NCI-H1092 treated with DMSO at 0.1 percent for 48 hours (cell line): ENCODE measurements around the gene RAF1.
"Not testable (repeated sequence)": the region's sequence is repeated elsewhere in the genome, so short reads cannot be mapped to it uniquely, and the experiment has no call there.

ENCODE experiments used
- DNase-seq: peaks from one replicate; lab custom pipeline; 2025; lab: John Stamatoyannopoulos, UW

The RAF1 gene

GRCh38 chr3:12638105-12638504 lies 25.8 kb downstream of the RAF1 start:
- DNase-seq, result no peak

GRCh38 chr3:12633108-12633507 lies 30.8 kb downstream of the RAF1 start:
- DNase-seq, result no peak

- DNase-seq, result no peak
Measured at GRCh38 chr3:12632523-12632922, 31.4 kb downstream of the RAF1 start.

- not testable (repeated sequence) for DNase-seq
Measured at GRCh38 chr3:12630843-12631242, 33.1 kb downstream of the RAF1 start.

- no peak for DNase-seq
Measured at GRCh38 chr3:12630292-12630691, 33.6 kb downstream of the RAF1 start.

- DNase-seq, result no peak
Measured at GRCh38 chr3:12629560-12629959, 34.4 kb downstream of the RAF1 start.

GRCh38 chr3:12628813-12629212 lies 35.1 kb downstream of the RAF1 start:
- no peak for DNase-seq

GRCh38 chr3:12627370-12627769 lies 36.5 kb downstream of the RAF1 start:
- no peak for DNase-seq

GRCh38 chr3:12624964-12625363 lies 39.0 kb downstream of the RAF1 start:
- DNase-seq, result not testable (repeated sequence)

GRCh38 chr3:12624056-12624455 lies 39.9 kb downstream of the RAF1 start:
- no peak for DNase-seq

GRCh38 chr3:12622335-12622734 lies 41.6 kb downstream of the RAF1 start:
- no peak for DNase-seq

GRCh38 chr3:12620729-12621128 lies 43.2 kb downstream of the RAF1 start:
- no peak for DNase-seq

GRCh38 chr3:12620305-12620704 lies 43.6 kb downstream of the RAF1 start:
- no peak for DNase-seq

- no peak for DNase-seq
Measured at GRCh38 chr3:12618426-12618825, 45.5 kb downstream of the RAF1 start.

GRCh38 chr3:12615266-12615665 lies 48.7 kb downstream of the RAF1 start:
- DNase-seq, result no peak

- DNase-seq, result no peak
Measured at GRCh38 chr3:12613250-12613649, 50.7 kb downstream of the RAF1 start.

GRCh38 chr3:12612514-12613226 lies 51.2 kb downstream of the RAF1 start:
- DNase-seq, result no peak

- no peak for DNase-seq
Measured at GRCh38 chr3:12611117-12611516, 52.8 kb downstream of the RAF1 start.

GRCh38 chr3:12608376-12608775 lies 55.5 kb downstream of the RAF1 start:
- DNase-seq, result no peak

- DNase-seq, result no peak
Measured at GRCh38 chr3:12603969-12604368, 59.9 kb downstream of the RAF1 start.

GRCh38 chr3:12601072-12601471 lies 62.8 kb downstream of the RAF1 start:
- DNase-seq, result no peak

- no peak for DNase-seq
Measured at GRCh38 chr3:12598890-12599289, 65.0 kb downstream of the RAF1 start.

GRCh38 chr3:12593473-12593872 lies 70.4 kb downstream of the RAF1 start:
- no peak for DNase-seq

GRCh38 chr3:12591997-12592715 lies 71.8 kb downstream of the RAF1 start:
- DNase-seq, result no peak
